ENCODE measurements around the gene CENPS. TPM values are rescaled to one million over a fixed set of nuclear protein-coding genes. Genes with fewer than 3 reads are reported as not detected.
A peak's percentile ranks its signal among the peaks of the same experiment; 100 is the strongest.

Gene CENPS
- total RNA-seq, 2 donors from 2014 or later, result 23.1 to 30.8 TPM

GRCh38 chr1:10384219-10384618 is 46.0 kb upstream of the CENPS start:
- no peaks in the 10 kb centered on the region for H3K27me3 ChIP-seq (ENCODE audit: control insufficient read depth, insufficient read depth, low read length, poor library complexity, severe bottlenecking)
- Mint-ChIP-seq H3K9me3 (no peaks in the 10 kb centered on the region), H3K4me3 (no peak overlapping the region), H3K27me3 (ENCODE audit: insufficient read depth) (no peaks in the 10 kb centered on the region), H3K27ac (no peak overlapping the region), H3K36me3 (ENCODE audit: low read depth) (peaks cover 51% of the 10 kb centered on the region), H3K4me1 (peaks cover 6% of the 10 kb centered on the region)
- H3K9me3 ChIP-seq (ENCODE audit: control insufficient read depth, low read length), result no peaks in the 10 kb centered on the region
- no peaks in the 10 kb centered on the region for H3K4me1 ChIP-seq (ENCODE audit: control insufficient read depth, insufficient read depth, low read length)
- no peak for TF ChIP-seq CTCF (conservative IDR thresholded peaks at IDR 0.05)
- no peak for DNase-seq
- peaks cover 18% of the 10 kb centered on the region for H3K36me3 ChIP-seq (ENCODE audit: control insufficient read depth, insufficient read depth, low read length)
- H3K9ac ChIP-seq (ENCODE audit: extremely low read depth, low read length, poor library complexity, severe bottlenecking), result no peak overlapping the region
- no peak overlapping the region for H3K4me3 ChIP-seq (ENCODE audit: low read length)
- H3K27ac ChIP-seq (ENCODE audit: low read depth, low read length), result no peak overlapping the region
- WGBS, 2 experiments (ENCODE audit: insufficient coverage in 1 of 2, insufficient read length in 1 of 2), result 96 to 99% methylated on average over 4 to 8 of the region's 8 CpGs

- no peaks in the 10 kb centered on the region for H3K27me3 ChIP-seq (ENCODE audit: control insufficient read depth, insufficient read depth, low read length, poor library complexity, severe bottlenecking)
- WGBS, 2 experiments (ENCODE audit: insufficient coverage in 1 of 2, insufficient read length in 1 of 2), result 87 to 89% methylated on average over 7 to 12 of the region's 12 CpGs
- DNase-seq, result no peak
- no peak overlapping the region for H3K4me3 Mint-ChIP-seq
- no peaks in the 10 kb centered on the region for H3K9me3 Mint-ChIP-seq
- no peak overlapping the region for H3K4me3 ChIP-seq (ENCODE audit: low read length)
- no peak overlapping the region for H3K9ac ChIP-seq (ENCODE audit: extremely low read depth, low read length, poor library complexity, severe bottlenecking)
- H3K27ac ChIP-seq (ENCODE audit: low read depth, low read length), result peak overlapping the region; percentile 91
- H3K4me1 Mint-ChIP-seq, result peaks cover 6% of the 10 kb centered on the region
- no peaks in the 10 kb centered on the region for H3K36me3 ChIP-seq (ENCODE audit: control insufficient read depth, insufficient read depth, low read length)
- no peaks in the 10 kb centered on the region for H3K9me3 ChIP-seq (ENCODE audit: control insufficient read depth, low read length)
- TF ChIP-seq CTCF (conservative IDR thresholded peaks at IDR 0.05), result no peak
- H3K36me3 Mint-ChIP-seq (ENCODE audit: low read depth), result peaks cover 40% of the 10 kb centered on the region
- no peaks in the 10 kb centered on the region for H3K4me1 ChIP-seq (ENCODE audit: control insufficient read depth, insufficient read depth, low read length)
- H3K27ac Mint-ChIP-seq, result peak overlapping the region; percentile 39
- H3K27me3 Mint-ChIP-seq (ENCODE audit: insufficient read depth), result no peaks in the 10 kb centered on the region
Observed at GRCh38 chr1:10386761-10387676, 43.2 kb upstream of the CENPS start.

- H3K9me3 ChIP-seq (ENCODE audit: control insufficient read depth, low read length), result no peaks in the 10 kb centered on the region
- H3K27ac Mint-ChIP-seq, result peak overlapping the region; percentile 39
Observed at GRCh38 chr1:10387677-10388386, 42.4 kb upstream of the CENPS start.

More at GRCh38 chr1:10387677-10388386, 42.4 kb upstream of the CENPS start:
- WGBS, 2 experiments (ENCODE audit: insufficient coverage in 1 of 2, insufficient read length in 1 of 2), result 83% methylated on average over 3 of the region's 3 CpGs; no CpG with 5 or more reads in 1 of the 2 experiments
- Histone ChIP-seq H3K9ac (ENCODE audit: extremely low read depth, low read length, poor library complexity, severe bottlenecking) (no peak overlapping the region), H3K4me1 (ENCODE audit: control insufficient read depth, insufficient read depth, low read length) (no peaks in the 10 kb centered on the region), H3K27me3 (ENCODE audit: control insufficient read depth, insufficient read depth, low read length, poor library complexity, severe bottlenecking) (no peaks in the 10 kb centered on the region), H3K27ac (ENCODE audit: low read depth, low read length) (peak overlapping the region; percentile 91), H3K36me3 (ENCODE audit: control insufficient read depth, insufficient read depth, low read length) (peaks cover 4% of the 10 kb centered on the region), H3K4me3 (ENCODE audit: low read length) (no peak overlapping the region)
- peak; percentile 62 for DNase-seq
- peak; percentile 19 for TF ChIP-seq CTCF (conservative IDR thresholded peaks at IDR 0.05)
- no peaks in the 10 kb centered on the region for H3K27me3 Mint-ChIP-seq (ENCODE audit: insufficient read depth)
- H3K9me3 Mint-ChIP-seq, result no peaks in the 10 kb centered on the region
- H3K4me3 Mint-ChIP-seq, result no peak overlapping the region
- peaks cover 6% of the 10 kb centered on the region for H3K4me1 Mint-ChIP-seq
- H3K36me3 Mint-ChIP-seq (ENCODE audit: low read depth), result peaks cover 39% of the 10 kb centered on the region
